GM18519 (cell line): ENCODE data around the gene ATF6.
A peak's percentile ranks its signal among the peaks of the same experiment; 100 is the strongest.

Experiments
- ATAC-seq: cut with Tn5 transposase; IDR thresholded peaks from one replicate; pipeline ENCODE4 v1.9.1; 2021; ENCODE audit warnings: mild to moderate bottlenecking, moderate library complexity; ENCODE audit not compliant: unreplicated experiment, low FRiP score

Gene ATF6

DNA sequence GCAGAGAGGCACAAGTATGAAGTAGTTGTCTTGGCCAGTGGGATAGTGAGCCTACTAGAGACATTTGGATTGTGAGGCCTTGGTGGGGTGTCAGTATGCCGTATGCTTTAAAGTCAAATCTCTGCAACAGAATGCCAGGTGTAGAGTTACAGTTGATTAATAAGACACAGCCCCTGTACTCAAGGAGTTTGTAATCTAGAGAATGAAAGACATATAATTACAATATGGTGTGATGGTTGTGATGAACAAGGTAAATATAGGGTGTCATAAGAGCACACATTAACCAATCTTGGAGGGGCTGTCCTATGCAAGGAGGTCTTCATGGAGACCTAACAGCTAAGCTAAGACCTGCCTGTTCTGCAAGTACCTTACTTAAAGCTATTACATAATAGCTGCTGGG is 113.1 kb downstream of the ATF6 start:
- no peak for ATAC-seq

- ATAC-seq = no peak
Observed at GRCh38 chr1:161884475-161884874, 118.4 kb downstream of the ATF6 start.

DNA sequence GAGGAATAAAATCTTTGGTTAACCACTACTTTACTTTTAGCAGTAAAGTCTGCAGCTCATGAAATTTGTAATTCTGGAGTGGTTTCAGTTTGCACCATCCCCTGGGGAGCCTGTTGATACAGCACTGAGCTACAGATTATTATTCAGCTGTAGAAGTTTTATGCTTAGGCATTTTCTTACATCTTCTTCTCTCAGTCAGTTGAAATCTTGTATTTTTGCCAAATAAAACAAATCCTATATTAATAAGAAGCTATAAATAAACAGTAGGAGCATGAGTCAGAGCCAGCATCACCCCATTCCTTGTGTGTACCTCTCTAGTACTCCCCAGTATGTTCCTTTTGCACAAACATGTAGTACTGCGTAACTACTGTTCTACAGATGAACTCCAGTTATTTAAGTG is 118.9 kb downstream of the ATF6 start:
- no peak for ATAC-seq

GRCh38 chr1:161885759-161886158 is 119.6 kb downstream of the ATF6 start:
- no peak for ATAC-seq

DNA sequence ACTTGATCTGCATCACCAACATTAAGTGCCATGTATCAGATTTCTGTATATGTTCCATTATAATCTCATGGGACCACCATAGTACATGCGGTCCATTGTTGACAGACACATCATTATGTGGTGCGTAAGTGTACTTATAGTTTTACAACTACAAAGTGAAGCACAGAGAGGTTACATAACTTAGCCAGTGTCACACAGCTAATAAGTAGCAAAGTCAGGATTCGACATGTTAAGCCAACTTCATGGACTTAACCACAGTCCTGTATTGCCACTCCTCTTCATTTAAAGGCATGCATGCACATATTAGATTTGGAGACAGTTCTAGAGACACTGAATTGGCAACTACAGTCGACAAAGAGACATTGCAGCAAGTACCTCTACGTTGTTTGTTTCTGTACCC is 120.5 kb downstream of the ATF6 start:
- no peak for ATAC-seq

DNA sequence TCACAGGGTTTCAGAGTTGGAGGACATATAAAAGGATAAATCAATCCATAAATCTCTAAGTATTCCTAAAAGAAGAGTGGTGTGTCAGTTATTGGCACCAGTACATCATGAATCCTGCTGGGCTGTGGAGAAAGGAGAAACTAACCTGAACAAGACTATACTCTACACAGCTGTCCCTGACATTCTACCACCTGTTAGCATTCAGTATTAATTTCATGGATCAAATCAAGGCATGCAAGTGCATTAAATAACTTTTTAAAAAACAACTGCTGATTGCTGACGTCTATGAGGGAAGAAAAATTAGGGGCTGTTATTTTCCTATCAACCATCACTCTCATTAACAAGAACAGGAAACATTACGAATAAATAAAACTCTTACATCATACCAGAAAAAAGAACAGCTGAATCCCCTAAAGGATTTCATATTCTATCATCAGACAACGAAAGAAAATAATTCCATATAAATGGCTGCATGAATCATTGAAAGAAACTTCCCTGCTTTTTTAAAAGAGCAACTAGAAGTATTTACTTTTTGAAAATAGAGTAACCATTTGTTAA is 121.7 kb downstream of the ATF6 start:
- ATAC-seq = no peak

GRCh38 chr1:161890574-161890973 is 124.5 kb downstream of the ATF6 start:
- ATAC-seq = no peak

- no peak for ATAC-seq
Observed at GRCh38 chr1:161899091-161899490, 133.0 kb downstream of the ATF6 start.

- ATAC-seq = no peak
Observed at GRCh38 chr1:161900160-161900559, 134.0 kb downstream of the ATF6 start.

GRCh38 chr1:161902182-161902581 is 136.1 kb downstream of the ATF6 start:
- ATAC-seq = no peak

DNA sequence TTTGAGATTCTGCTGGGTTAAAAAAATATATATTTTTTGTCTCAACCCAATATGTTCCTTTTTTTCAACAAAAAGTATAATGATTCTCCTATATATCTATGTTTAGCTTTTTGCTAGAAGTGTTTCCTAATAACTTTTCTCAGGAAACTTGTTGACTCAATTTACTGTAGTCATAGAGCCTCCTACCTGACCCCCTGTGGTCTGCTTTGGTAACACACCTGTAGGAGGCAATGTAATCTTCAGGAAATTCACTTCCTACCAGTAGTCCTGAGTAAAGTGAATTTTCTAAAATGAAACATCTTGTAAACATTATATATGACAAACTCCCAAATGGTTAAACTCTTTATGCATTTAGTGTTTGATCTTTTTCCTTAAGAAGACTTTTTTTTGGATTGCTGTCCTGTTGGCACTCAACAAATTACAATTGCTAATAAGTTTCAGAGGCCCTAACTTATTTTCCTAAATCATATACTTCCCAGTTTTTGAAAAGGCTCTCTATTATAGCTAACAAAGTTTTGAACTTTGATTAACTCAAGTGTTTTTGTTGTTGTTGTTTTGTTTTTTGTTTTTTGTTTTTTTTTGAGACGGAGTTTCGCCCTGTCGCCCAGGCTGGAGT is 139.3 kb downstream of the ATF6 start:
- ATAC-seq = no peak

DNA sequence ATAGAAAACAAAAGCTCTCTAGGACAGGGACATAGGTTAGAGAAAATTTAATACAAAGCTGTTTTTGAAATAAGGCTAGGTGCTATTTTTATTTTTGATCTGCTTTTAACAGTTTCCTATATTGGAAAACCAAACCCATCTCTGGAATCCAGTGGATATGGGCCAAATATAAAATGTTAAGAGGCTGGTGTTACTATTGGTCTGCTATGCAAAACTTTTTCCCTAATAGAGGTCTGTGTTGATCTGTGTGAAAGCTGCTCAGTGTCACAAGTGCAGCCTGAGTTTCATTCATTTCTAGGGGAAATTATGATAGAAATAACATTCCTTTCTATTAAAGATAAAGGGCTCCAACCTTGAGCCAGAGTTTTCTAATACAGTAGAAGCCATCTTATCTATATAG is 141.1 kb downstream of the ATF6 start:
- no peak for ATAC-seq

- ATAC-seq = no peak
Observed at GRCh38 chr1:161908264-161908663, 142.1 kb downstream of the ATF6 start.

DNA sequence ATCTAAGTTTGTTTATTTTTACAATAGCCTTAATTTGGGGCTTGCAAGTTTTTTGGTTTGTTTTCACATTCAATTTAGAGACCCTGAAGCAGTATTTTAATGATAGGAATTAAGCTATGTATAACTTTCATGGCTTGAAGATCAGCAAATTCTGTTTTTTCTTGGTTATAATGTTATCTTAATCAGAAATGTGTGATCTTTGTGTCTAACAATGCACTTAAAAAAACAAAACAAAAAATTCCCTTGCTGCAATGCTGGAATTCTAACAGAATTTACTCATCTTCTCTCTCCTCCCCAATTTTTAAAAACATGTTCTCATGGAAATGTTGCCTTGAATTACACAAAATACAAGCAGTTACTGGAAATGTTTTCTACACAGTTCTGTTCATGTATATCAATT is 144.5 kb downstream of the ATF6 start:
- no peak for ATAC-seq

- no peak for ATAC-seq
Observed at GRCh38 chr1:161913482-161914140, 147.5 kb downstream of the ATF6 start.

GRCh38 chr1:161914595-161914994 is 148.5 kb downstream of the ATF6 start:
- ATAC-seq = no peak

DNA sequence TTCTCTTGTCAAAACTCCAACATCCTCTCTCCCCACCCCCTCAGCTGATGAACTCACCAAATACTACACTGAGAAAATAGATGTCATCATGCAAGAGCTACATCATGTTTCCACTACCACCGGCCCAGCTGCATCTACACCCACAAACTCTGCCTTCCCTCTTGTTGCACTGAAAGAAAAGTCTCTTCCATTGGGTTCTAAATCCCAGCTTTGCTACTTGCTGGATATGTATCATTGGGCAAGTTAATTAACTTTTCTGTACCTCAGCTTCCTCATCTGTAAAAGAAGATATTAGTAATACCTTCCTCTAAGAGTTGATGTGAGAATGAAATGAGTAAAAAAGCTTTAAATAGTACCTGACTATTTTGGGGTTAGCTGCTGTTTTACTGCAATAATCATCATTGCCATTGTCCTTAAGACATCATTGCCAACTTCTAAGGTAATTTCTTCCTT is 149.0 kb downstream of the ATF6 start:
- peak; percentile 88 for ATAC-seq

- ATAC-seq = no peak
Observed at GRCh38 chr1:161915978-161916377, 149.9 kb downstream of the ATF6 start.

GRCh38 chr1:161919229-161919628 is 153.1 kb downstream of the ATF6 start:
- ATAC-seq = no peak

DNA sequence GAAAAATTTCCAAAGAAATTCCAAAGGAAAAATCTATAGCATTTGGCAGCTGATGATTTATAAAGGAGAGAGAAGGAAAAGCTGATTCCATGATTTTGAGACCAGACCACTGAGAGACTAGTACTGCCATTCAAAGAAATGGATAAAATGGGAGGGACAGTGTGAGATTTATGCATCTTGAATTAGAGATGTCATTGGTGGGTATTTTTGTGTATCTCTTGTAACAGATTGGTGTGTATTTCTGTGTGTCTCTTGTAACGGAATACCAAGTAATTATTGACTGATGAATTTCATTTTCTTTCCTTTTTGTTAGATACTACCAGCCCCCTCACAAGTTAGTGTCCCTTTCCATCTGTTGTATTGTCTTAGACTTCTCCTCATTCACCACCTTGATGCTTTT is 155.4 kb downstream of the ATF6 start:
- no peak for ATAC-seq

DNA sequence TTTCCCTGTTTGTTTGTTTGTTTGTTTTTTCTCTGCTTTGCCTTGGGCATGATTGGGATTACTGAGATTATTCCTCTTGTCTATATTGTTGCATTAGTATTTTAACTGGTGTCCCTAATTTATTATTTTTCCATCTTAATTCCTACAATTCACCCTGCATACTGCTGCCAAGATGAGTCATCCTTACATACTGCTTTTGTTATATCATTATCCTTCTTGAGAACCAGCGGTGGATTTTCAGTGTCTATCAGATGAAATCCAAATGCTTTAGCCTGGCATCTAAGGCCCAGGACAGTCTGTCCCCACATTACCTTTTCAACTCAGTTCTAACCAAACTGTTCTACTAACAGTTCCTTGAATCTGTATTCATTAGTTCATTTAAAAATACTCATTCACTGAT is 155.9 kb downstream of the ATF6 start:
- no peak for ATAC-seq

DNA sequence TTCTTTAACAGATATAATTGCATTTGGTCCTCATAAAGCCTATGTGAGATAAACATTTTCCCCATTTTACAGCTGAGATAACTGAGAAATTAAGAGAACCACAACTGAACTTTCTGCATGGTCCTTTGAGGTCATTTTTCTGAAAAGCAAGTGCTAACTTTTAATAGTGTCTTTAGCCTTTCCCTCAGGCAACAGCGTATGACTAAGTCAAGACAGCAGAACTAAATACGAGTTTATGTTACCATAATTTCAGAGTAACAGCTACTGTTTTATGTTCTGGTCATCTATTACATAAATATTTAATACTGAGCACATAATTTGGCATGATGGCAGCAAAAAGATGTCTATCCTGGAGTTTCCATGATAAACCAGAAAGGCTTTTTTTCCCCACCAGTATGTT is 161.9 kb downstream of the ATF6 start:
- no peak for ATAC-seq
